Measurements from ENCODE around the gene CFAP99. TPM values are rescaled to one million over a fixed set of nuclear protein-coding genes. Genes with fewer than 3 reads are reported as not detected.

CFAP99 gene
- total and polyA plus RNA-seq, 2 experiments from 2014 or later: not detected

DNA sequence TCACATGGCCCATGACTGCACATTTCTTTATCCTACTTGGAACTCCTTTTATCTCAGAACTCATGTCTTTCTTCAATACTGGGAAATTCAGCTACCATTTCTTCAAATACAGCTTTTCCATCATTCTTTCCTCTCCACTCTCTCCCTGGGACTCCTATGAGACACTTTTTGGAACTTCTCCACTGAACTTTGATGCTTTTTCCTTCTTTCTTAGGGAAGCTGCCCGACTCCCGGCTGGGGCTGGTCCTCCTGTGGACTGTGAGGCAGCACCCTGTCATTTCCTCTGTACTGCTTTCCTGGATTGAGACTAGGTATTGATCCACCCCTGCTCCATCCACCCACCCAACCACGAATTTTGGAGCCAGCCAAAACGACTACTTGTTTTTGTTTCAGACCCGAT is 40.4 kb upstream of the CFAP99 start:
- DNase-seq (ENCODE audit: low spot score): no peak
- no peaks in the 10 kb centered on the region for H4K20me1 ChIP-seq (replicated peaks; ENCODE audit: insufficient read depth)
- no peaks in the 10 kb centered on the region for H3K36me3 ChIP-seq (ENCODE audit: insufficient read depth)
- no peak overlapping the region for H3K27ac ChIP-seq (ENCODE audit: low read depth)
- no peaks in the 10 kb centered on the region for H3K27me3 Mint-ChIP-seq (ENCODE audit: insufficient read depth, low read depth, poor library complexity)
- H3K79me2 ChIP-seq (replicated peaks; ENCODE audit: insufficient read depth): no peaks in the 10 kb centered on the region
- no peaks in the 10 kb centered on the region for H3K27me3 ChIP-seq (ENCODE audit: insufficient read depth)
- H3K4me1 ChIP-seq (ENCODE audit: insufficient read depth): no peaks in the 10 kb centered on the region
- H3K9me2 ChIP-seq (ENCODE audit: insufficient read depth): no peaks in the 10 kb centered on the region
- peaks cover 28% of the 10 kb centered on the region for H3K9me3 Mint-ChIP-seq
- TF ChIP-seq, protein P1, sequence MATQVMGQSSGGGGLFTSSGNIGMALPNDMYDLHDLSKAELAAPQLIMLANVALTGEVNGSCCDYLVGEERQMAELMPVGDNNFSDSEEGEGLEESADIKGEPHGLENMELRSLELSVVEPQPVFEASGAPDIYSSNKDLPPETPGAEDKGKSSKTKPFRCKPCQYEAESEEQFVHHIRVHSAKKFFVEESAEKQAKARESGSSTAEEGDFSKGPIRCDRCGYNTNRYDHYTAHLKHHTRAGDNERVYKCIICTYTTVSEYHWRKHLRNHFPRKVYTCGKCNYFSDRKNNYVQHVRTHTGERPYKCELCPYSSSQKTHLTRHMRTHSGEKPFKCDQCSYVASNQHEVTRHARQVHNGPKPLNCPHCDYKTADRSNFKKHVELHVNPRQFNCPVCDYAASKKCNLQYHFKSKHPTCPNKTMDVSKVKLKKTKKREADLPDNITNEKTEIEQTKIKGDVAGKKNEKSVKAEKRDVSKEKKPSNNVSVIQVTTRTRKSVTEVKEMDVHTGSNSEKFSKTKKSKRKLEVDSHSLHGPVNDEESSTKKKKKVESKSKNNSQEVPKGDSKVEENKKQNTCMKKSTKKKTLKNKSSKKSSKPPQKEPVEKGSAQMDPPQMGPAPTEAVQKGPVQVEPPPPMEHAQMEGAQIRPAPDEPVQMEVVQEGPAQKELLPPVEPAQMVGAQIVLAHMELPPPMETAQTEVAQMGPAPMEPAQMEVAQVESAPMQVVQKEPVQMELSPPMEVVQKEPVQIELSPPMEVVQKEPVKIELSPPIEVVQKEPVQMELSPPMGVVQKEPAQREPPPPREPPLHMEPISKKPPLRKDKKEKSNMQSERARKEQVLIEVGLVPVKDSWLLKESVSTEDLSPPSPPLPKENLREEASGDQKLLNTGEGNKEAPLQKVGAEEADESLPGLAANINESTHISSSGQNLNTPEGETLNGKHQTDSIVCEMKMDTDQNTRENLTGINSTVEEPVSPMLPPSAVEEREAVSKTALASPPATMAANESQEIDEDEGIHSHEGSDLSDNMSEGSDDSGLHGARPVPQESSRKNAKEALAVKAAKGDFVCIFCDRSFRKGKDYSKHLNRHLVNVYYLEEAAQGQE (IDR thresholded peaks at IDR 0.05; ENCODE audit: unreplicated experiment): no peak
- TF ChIP-seq ZNF331 (CRISPR knock-in tag; IDR thresholded peaks at IDR 0.05; ENCODE audit: low read depth) (no peak), NANOG (IDR thresholded peaks at IDR 0.05; ENCODE audit: borderline replicate concordance) (no peak), EZH2phosphoT487 (IDR thresholded peaks at IDR 0.05; ENCODE audit: unreplicated experiment) (no peak), ZNF114 (CRISPR knock-in tag; IDR thresholded peaks at IDR 0.05) (no peak), CREB1 (CRISPR knock-in tag; IDR thresholded peaks at IDR 0.05; ENCODE audit: low read depth) (no peak), POLR2AphosphoS5 (IDR thresholded peaks at IDR 0.05; ENCODE audit: low read depth) (no peak), EZH2 (IDR thresholded peaks at IDR 0.05; ENCODE audit: low read depth, unreplicated experiment) (no peak), JUNB (IDR thresholded peaks at IDR 0.05; ENCODE audit: unreplicated experiment) (no peak), STAT1 (IDR thresholded peaks at IDR 0.05; ENCODE audit: unreplicated experiment) (no peak)
- TF ChIP-seq, protein P2, sequence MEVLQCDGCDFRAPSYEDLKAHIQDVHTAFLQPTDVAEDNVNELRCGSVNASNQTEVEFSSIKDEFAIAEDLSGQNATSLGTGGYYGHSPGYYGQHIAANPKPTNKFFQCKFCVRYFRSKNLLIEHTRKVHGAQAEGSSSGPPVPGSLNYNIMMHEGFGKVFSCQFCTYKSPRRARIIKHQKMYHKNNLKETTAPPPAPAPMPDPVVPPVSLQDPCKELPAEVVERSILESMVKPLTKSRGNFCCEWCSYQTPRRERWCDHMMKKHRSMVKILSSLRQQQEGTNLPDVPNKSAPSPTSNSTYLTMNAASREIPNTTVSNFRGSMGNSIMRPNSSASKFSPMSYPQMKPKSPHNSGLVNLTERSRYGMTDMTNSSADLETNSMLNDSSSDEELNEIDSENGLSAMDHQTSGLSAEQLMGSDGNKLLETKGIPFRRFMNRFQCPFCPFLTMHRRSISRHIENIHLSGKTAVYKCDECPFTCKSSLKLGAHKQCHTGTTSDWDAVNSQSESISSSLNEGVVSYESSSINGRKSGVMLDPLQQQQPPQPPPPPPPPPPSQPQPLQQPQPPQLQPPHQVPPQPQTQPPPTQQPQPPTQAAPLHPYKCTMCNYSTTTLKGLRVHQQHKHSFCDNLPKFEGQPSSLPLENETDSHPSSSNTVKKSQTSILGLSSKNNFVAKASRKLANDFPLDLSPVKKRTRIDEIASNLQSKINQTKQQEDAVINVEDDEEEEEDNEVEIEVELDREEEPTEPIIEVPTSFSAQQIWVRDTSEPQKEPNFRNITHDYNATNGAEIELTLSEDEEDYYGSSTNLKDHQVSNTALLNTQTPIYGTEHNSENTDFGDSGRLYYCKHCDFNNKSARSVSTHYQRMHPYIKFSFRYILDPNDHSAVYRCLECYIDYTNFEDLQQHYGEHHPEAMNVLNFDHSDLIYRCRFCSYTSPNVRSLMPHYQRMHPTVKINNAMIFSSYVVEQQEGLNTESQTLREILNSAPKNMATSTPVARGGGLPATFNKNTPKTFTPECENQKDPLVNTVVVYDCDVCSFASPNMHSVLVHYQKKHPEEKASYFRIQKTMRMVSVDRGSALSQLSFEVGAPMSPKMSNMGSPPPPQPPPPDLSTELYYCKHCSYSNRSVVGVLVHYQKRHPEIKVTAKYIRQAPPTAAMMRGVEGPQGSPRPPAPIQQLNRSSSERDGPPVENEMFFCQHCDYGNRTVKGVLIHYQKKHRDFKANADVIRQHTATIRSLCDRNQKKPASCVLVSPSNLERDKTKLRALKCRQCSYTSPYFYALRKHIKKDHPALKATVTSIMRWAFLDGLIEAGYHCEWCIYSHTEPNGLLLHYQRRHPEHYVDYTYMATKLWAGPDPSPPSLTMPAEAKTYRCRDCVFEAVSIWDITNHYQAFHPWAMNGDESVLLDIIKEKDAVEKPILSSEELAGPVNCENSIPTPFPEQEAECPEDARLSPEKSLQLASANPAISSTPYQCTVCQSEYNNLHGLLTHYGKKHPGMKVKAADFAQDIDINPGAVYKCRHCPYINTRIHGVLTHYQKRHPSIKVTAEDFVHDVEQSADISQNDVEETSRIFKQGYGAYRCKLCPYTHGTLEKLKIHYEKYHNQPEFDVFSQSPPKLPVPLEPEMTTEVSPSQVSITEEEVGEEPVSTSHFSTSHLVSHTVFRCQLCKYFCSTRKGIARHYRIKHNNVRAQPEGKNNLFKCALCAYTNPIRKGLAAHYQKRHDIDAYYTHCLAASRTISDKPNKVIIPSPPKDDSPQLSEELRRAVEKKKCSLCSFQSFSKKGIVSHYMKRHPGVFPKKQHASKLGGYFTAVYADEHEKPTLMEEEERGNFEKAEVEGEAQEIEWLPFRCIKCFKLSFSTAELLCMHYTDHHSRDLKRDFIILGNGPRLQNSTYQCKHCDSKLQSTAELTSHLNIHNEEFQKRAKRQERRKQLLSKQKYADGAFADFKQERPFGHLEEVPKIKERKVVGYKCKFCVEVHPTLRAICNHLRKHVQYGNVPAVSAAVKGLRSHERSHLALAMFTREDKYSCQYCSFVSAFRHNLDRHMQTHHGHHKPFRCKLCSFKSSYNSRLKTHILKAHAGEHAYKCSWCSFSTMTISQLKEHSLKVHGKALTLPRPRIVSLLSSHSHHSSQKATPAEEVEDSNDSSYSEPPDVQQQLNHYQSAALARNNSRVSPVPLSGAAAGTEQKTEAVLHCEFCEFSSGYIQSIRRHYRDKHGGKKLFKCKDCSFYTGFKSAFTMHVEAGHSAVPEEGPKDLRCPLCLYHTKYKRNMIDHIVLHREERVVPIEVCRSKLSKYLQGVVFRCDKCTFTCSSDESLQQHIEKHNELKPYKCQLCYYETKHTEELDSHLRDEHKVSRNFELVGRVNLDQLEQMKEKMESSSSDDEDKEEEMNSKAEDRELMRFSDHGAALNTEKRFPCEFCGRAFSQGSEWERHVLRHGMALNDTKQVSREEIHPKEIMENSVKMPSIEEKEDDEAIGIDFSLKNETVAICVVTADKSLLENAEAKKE (CRISPR knock-in tag; IDR thresholded peaks at IDR 0.05): no peak
- TF ChIP-seq, protein P3, sequence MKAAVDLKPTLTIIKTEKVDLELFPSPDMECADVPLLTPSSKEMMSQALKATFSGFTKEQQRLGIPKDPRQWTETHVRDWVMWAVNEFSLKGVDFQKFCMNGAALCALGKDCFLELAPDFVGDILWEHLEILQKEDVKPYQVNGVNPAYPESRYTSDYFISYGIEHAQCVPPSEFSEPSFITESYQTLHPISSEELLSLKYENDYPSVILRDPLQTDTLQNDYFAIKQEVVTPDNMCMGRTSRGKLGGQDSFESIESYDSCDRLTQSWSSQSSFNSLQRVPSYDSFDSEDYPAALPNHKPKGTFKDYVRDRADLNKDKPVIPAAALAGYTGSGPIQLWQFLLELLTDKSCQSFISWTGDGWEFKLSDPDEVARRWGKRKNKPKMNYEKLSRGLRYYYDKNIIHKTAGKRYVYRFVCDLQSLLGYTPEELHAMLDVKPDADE (IDR thresholded peaks at IDR 0.05): no peak
- TF ChIP-seq, protein P4, sequence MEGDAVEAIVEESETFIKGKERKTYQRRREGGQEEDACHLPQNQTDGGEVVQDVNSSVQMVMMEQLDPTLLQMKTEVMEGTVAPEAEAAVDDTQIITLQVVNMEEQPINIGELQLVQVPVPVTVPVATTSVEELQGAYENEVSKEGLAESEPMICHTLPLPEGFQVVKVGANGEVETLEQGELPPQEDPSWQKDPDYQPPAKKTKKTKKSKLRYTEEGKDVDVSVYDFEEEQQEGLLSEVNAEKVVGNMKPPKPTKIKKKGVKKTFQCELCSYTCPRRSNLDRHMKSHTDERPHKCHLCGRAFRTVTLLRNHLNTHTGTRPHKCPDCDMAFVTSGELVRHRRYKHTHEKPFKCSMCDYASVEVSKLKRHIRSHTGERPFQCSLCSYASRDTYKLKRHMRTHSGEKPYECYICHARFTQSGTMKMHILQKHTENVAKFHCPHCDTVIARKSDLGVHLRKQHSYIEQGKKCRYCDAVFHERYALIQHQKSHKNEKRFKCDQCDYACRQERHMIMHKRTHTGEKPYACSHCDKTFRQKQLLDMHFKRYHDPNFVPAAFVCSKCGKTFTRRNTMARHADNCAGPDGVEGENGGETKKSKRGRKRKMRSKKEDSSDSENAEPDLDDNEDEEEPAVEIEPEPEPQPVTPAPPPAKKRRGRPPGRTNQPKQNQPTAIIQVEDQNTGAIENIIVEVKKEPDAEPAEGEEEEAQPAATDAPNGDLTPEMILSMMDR (conservative IDR thresholded peaks at IDR 0.05; ENCODE audit: low read depth in 2 of 2): no peak
- no peak overlapping the region for H3K4me3 ChIP-seq
- peaks cover 4% of the 10 kb centered on the region; the same call in 2 of the 3 replicates for H3K4me1 Mint-ChIP-seq
- no peak overlapping the region for H3K27ac Mint-ChIP-seq
- H3F3A ChIP-seq (replicated peaks; ENCODE audit: low read depth): no peaks in the 10 kb centered on the region
- ATAC-seq: no peak
- no peak overlapping the region for H2AFZ ChIP-seq
- H3K36me3 Mint-ChIP-seq (ENCODE audit: low read depth): peaks cover 17% of the 10 kb centered on the region
- H3K4me2 ChIP-seq: no peak overlapping the region
- H3K4me3 Mint-ChIP-seq: no peak overlapping the region

Measured in GM23338 (cell line).